EL (cell line): ENCODE measurements around the gene RPL22L1.
"Not testable (repeated sequence)": the region's sequence is repeated elsewhere in the genome, so short reads cannot be mapped to it uniquely, and the experiment has no call there.

Experiments
- DNase-seq: peaks from one replicate; pipeline ENCODE4 v3.0.0-alpha.2; 2016

The RPL22L1 gene

DNA sequence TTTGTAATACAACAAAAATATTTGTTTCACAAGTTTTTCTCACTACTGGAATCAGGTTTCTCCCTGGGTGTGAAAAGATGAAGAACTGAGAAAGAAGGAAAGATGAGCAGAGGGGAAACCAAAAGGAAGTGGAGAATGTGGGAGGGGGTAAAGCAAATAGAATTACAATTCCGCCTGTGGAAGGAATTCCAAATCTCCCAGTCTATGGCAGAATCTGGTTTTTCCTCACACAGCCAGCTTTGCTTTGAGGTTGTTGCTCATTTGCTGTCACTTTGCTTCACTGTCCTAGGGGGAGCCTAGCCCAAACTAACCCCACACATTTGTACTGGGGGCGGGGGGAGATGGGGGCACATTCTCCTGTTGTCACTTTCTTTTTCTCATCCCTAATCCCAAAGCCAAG lies 43.9 kb downstream of the RPL22L1 start:
- no peak for DNase-seq

DNA sequence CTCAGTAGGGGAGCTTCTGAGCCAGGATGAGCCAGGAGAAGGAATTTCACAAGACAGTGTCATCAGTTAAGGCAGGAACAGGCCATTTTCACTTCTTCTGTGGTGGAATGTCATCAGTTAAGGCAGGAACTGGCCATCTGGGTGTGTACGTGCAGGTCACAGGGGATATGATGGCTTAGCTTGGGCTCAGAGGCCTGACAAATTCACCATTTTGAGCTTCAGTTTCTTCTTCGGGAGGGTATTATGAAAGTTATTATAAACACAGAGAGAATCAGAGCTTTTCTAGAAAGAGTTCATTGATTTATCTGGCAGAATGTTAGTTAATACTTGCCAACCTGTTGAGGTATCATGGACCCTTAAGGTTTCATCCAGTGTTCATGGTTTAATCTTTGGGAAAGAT lies 46.4 kb downstream of the RPL22L1 start:
- DNase-seq, result not testable (repeated sequence)

DNA sequence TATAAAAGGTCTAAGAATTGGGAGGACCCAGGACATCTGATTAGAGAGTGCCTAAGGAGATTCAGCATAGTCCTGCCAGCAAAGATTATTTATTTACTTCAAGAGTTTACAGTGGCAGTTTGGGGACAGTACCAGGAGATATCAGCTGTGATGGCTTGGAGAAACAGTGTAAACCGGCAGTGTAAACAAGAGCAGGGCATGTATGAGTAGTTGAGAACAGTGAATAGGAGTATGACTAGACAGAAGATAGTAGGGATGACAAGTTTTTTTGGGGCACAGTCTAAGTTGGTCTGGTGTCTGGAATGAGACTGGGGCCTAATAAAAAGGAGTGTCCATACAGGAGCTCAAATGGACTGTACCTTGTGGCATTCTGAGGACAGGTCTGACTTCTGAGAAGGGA lies 51.7 kb downstream of the RPL22L1 start:
- DNase-seq, result not testable (repeated sequence)

DNA sequence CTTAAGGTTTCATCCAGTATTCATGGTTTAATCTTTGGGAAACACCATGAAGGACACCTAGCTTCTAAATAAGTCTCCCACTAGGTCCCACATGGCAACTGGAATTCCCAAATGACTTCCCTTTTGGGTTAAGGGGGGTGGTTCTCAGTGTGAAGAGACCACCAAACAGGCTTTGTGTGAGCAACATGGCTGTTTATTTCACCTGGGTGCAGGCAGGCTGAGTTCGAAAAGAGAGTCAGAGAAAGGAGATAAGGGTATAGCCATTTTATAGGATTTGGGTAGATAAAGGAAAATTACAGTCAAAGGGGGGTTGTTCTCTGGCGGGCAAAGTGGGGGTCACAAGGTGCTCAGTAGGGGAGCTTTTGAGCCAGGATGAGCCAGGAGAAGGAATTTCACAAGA lies 52.5 kb downstream of the RPL22L1 start:
- DNase-seq, result not testable (repeated sequence)

DNA sequence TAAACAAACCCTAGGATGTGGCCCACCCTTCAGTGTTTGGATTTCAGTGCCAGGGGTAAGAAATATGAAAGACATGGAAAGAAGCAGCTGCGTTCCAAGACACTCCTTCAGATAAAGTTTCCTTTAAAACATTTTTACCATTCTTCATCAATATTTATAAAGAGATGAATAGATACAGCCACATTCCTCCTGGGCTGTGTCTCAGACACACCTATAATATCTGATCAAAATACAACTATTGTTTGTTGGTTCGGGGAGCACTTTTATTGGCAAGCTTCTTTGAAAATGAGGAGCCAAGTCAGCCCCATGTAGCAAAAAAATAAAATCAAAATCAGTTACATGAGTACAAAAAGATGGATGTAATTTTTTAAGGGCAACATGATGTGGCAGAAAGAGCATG lies 53.2 kb downstream of the RPL22L1 start:
- no peak for DNase-seq

DNA sequence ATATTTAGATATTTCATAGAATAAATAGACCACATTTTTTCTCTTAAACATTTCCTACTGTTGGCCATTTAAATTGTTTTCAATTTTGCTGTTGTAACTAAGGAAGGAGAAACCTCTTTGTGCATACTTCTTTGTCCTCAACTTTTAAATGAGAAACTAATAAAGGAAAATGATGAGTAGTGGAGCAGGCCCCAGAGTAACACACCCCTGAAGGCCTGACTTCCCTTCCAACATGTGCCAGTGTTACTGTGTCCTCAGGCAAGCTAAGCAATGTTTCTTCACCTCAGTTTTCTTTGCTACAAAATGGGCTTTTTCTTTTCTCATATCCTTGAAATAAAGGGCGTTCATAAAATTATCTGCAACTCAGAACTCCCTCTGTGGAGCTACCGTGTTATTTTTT lies 53.7 kb downstream of the RPL22L1 start:
- no peak for DNase-seq

DNA sequence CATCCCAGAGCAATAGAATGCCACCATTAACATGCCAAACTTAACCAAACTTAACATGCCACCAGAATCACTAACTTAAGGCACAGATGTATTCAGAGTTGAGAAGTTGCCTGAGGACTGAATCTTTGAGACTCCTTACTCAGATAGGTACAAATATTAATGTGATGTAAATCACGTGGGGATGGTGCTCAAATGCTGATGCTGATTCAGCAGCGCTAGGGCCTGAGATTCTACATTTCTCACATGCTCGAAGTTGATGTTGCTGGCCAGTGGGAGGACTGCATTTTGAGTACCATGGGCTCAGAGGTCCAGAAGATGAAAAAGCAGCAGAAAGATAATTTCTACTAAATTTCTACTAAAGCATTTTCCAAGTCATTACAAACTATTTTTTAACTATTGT lies 54.1 kb downstream of the RPL22L1 start:
- DNase-seq, result no peak

DNA sequence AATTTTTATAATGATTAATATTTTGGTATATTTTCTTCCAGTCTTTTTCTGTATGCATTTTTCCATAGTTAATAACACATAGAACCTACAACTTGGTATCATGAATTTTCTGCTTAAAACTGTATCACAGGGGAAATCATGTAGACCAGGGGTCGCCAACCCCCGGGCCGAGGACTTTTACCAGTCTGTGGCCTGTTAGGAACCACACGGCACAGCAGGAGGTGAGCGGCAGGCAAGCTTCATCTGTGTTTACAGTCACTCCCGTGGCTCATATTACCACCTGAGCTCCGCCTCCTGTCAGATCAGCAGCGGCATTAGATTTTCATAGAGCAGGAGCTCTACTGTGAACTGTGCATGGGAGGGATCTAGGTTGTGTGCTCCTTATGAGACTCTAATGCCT lies 54.7 kb downstream of the RPL22L1 start:
- DNase-seq, result no peak
